ENCODE data around the gene COL24A1. TPM values are rescaled to one million over a fixed set of nuclear protein-coding genes. Genes with fewer than 3 reads are reported as not detected.

COL24A1 gene
- total RNA-seq, 1 donor from 2014 or later = under 0.01 TPM

- Histone ChIP-seq H3K27me3 (ENCODE audit: control insufficient read depth, insufficient read depth, low read length) (no peaks in the 10 kb centered on the region), H3K4me3 (ENCODE audit: low read depth, low read length) (no peak overlapping the region), H3K36me3 (ENCODE audit: control insufficient read depth, insufficient read depth, low read length) (no peaks in the 10 kb centered on the region)
- no peak for TF ChIP-seq CTCF (IDR thresholded peaks at IDR 0.05; ENCODE audit: insufficient read depth, low read length, severe bottlenecking)
- FAIRE-seq (no peak), DNase-seq (ENCODE audit: low read depth) (no peak)
Observed at GRCh38 chr1:85943526-85943925, 213.0 kb downstream of the COL24A1 start.

GRCh38 chr1:85940656-85941306 is 215.8 kb downstream of the COL24A1 start:
- H3K36me3 ChIP-seq (ENCODE audit: control insufficient read depth, insufficient read depth, low read length) = no peaks in the 10 kb centered on the region
- H3K27me3 ChIP-seq (ENCODE audit: control insufficient read depth, insufficient read depth, low read length) = no peaks in the 10 kb centered on the region
- TF ChIP-seq CTCF (IDR thresholded peaks at IDR 0.05; ENCODE audit: insufficient read depth, low read length, severe bottlenecking) = no peak
- H3K4me3 ChIP-seq (ENCODE audit: low read depth, low read length) = no peak overlapping the region
- DNase-seq (ENCODE audit: low read depth) = no peak
- no peak for FAIRE-seq

DNA sequence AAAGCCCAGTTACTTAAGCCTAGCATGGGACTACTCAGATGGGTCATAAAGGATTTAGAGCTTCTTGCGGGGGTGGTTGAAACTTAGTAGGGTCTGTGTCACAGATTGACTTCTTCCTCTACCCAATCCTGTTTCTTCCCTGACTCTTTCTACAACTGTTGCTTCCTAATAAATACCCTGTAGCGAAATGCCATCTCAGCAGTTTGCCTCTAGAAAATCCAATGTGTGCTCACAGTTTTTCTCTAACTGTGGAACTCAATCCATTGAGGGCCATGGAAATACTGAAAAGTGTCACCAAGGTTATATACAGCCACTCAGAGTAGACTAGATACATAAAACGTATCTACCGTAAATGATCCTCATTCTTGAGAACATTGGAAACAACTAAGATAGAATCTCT is 217.7 kb downstream of the COL24A1 start:
- Histone ChIP-seq H3K36me3 (ENCODE audit: control insufficient read depth, insufficient read depth, low read length) (no peaks in the 10 kb centered on the region), H3K4me3 (ENCODE audit: low read depth, low read length) (no peak overlapping the region), H3K27me3 (ENCODE audit: control insufficient read depth, insufficient read depth, low read length) (no peaks in the 10 kb centered on the region)
- DNase-seq (ENCODE audit: low read depth) = no peak
- no peak for FAIRE-seq
- no peak for TF ChIP-seq CTCF (IDR thresholded peaks at IDR 0.05; ENCODE audit: insufficient read depth, low read length, severe bottlenecking)

- no peak for DNase-seq (ENCODE audit: low read depth)
- Histone ChIP-seq H3K4me3 (ENCODE audit: low read depth, low read length) (no peak overlapping the region), H3K36me3 (ENCODE audit: control insufficient read depth, insufficient read depth, low read length) (no peaks in the 10 kb centered on the region), H3K27me3 (ENCODE audit: control insufficient read depth, insufficient read depth, low read length) (no peaks in the 10 kb centered on the region)
- no peak for FAIRE-seq
- no peak for TF ChIP-seq CTCF (IDR thresholded peaks at IDR 0.05; ENCODE audit: insufficient read depth, low read length, severe bottlenecking)
Observed at GRCh38 chr1:85936470-85936869, 220.1 kb downstream of the COL24A1 start.

DNA sequence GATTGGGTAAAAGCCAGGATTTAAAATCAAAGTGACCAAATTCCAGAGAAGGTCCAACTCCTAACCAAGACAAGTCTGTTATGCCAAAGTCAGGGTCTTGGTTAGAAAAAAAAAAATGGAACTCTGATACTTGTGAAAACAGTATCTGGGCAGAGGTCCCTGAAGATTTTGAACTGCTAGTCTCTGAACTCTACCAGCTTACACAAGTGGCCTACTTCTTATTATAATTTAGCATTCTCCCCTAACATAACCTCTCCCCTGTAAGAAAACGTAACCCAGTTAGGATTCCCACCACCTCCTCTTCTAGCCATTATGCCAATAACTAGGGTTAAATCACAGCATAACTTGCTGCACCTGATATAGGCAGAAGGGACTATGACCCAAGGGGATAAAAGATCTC is 220.5 kb downstream of the COL24A1 start:
- FAIRE-seq (no peak), DNase-seq (ENCODE audit: low read depth) (no peak)
- no peak for TF ChIP-seq CTCF (IDR thresholded peaks at IDR 0.05; ENCODE audit: insufficient read depth, low read length, severe bottlenecking)
- Histone ChIP-seq H3K4me3 (ENCODE audit: low read depth, low read length) (no peak overlapping the region), H3K27me3 (ENCODE audit: control insufficient read depth, insufficient read depth, low read length) (no peaks in the 10 kb centered on the region), H3K36me3 (ENCODE audit: control insufficient read depth, insufficient read depth, low read length) (no peaks in the 10 kb centered on the region)

DNA sequence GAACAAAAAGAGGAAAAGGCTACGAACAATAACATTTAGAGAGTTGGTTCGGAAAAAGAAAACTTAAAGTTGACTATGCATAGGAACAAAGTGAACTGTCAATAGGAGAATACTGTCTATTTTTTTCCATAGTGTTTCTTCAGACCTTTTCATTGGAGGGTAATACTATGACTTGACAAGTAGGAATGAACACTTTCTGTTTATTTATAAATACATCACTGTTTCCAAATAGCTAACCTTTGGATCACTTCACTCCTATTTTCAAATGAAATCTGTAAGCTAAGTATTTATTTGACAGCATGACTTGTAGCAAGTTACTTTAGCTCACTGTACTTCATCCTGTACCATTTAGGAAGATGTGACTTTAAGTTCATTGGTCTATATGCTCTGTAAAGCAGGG is 221.3 kb downstream of the COL24A1 start:
- Histone ChIP-seq H3K36me3 (ENCODE audit: control insufficient read depth, insufficient read depth, low read length) (no peaks in the 10 kb centered on the region), H3K4me3 (ENCODE audit: low read depth, low read length) (no peak overlapping the region), H3K27me3 (ENCODE audit: control insufficient read depth, insufficient read depth, low read length) (no peaks in the 10 kb centered on the region)
- no peak for TF ChIP-seq CTCF (IDR thresholded peaks at IDR 0.05; ENCODE audit: insufficient read depth, low read length, severe bottlenecking)
- DNase-seq (ENCODE audit: low read depth) = no peak
- no peak for FAIRE-seq

Measured in bronchial epithelial cell (primary cell).